GM23338 (cell line): Measurements from ENCODE around the gene CFAP92. TPM values are rescaled to one million over a fixed set of nuclear protein-coding genes. Genes with fewer than 3 reads are reported as not detected.

Experiments
- ATAC-seq: fragments of 200-7000 bp; cut with Tn5 transposase; 3 replicates; pipeline ENCODE4 v1.9.1; 2020
- DNase-seq: peaks from one replicate; pipeline ENCODE4 v3.0.0-alpha.2; 2015; ENCODE audit warnings: low spot score
- H2AFZ ChIP-seq: fragments of 200-600 bp; sonication (generic); 2 replicates; pipeline ENCODE4 v1.8.0; 2016; ENCODE audit warnings: antibody characterized with exemption, mild to moderate bottlenecking, moderate library complexity
- H3F3A ChIP-seq: fragments of 200-600 bp; sonication (generic); replicated peaks from 2 replicates; pipeline ENCODE4 v1.8.0; 2017; ENCODE audit warnings: antibody characterized with exemption, mixed run types, low read depth
- H3K27ac ChIP-seq: fragments of 200-600 bp; sonication (generic); 2 replicates; pipeline ENCODE4 v1.6.1; 2016; ENCODE audit warnings: low read depth
- H3K27me3 ChIP-seq: fragments of 200-600 bp; sonication (generic); 2 replicates; pipeline ENCODE4 v1.8.0; 2016; ENCODE audit warnings: mild to moderate bottlenecking, mixed run types, moderate library complexity; ENCODE audit not compliant: insufficient read depth
- H3K36me3 ChIP-seq: fragments of 200-600 bp; sonication (generic); 2 replicates; pipeline ENCODE4 v1.8.0; 2016; ENCODE audit warnings: mild to moderate bottlenecking; ENCODE audit not compliant: insufficient read depth
- H3K4me1 ChIP-seq: fragments of 200-600 bp; sonication (generic); 2 replicates; pipeline ENCODE4 v1.8.0; 2016; ENCODE audit warnings: mild to moderate bottlenecking, moderate library complexity; ENCODE audit not compliant: insufficient read depth
- H3K4me2 ChIP-seq: fragments of 200-600 bp; sonication (generic); 2 replicates; pipeline ENCODE4 v1.7.1; 2017; ENCODE audit warnings: mixed run types
- H3K4me3 ChIP-seq: fragments of 200-600 bp; sonication (generic); 2 replicates; pipeline ENCODE4 v1.6.1; 2016; ENCODE audit warnings: mixed run types
- H3K79me2 ChIP-seq: fragments of 200-600 bp; sonication (generic); replicated peaks from 2 replicates; pipeline ENCODE4 v1.8.0; 2017; ENCODE audit warnings: mild to moderate bottlenecking; ENCODE audit not compliant: insufficient read depth
- H3K9me2 ChIP-seq: fragments of 200-600 bp; sonication (generic); 2 replicates; pipeline ENCODE4 v1.8.0; 2017; ENCODE audit not compliant: insufficient read depth
- H4K20me1 ChIP-seq: fragments of 200-600 bp; sonication (generic); replicated peaks from 2 replicates; pipeline ENCODE4 v1.8.0; 2017; ENCODE audit warnings: mild to moderate bottlenecking; ENCODE audit not compliant: insufficient read depth
- H3K27ac Mint-ChIP-seq: 2 replicates; pipeline ENCODE4 v1.8.0; 2020; ENCODE audit warnings: inconsistent platforms, mild to moderate bottlenecking, moderate library complexity, mixed read lengths
- H3K27me3 Mint-ChIP-seq: 3 replicates; pipeline ENCODE4 v1.8.0; 2022; ENCODE audit warnings: low read depth, mild to moderate bottlenecking, moderate library complexity, mixed read lengths, inconsistent platforms; ENCODE audit not compliant: insufficient read depth, poor library complexity
- H3K36me3 Mint-ChIP-seq: 3 replicates; pipeline ENCODE4 v1.8.0; 2021; ENCODE audit warnings: low read depth, mild to moderate bottlenecking, inconsistent platforms, moderate library complexity, mixed read lengths
- H3K4me1 Mint-ChIP-seq: 3 replicates; pipeline ENCODE4 v1.8.0; 2020; ENCODE audit warnings: mild to moderate bottlenecking, inconsistent platforms, mixed read lengths
- H3K4me3 Mint-ChIP-seq: 3 replicates; pipeline ENCODE4 v1.8.0; 2021; ENCODE audit warnings: moderate library complexity, mild to moderate bottlenecking, inconsistent platforms, mixed read lengths
- H3K9me3 Mint-ChIP-seq: 3 replicates; pipeline ENCODE4 v1.8.0; 2020; ENCODE audit warnings: moderate library complexity, mild to moderate bottlenecking, inconsistent platforms, mixed read lengths
- CREB1 ChIP-seq: fragments of 250-450 bp; sonication (Bioruptor Pico); IDR thresholded peaks from 2 replicates; pipeline ENCODE4 v1.5.0; 2020; ENCODE audit warnings: low read depth, mild to moderate bottlenecking, moderate library complexity
- EZH2 ChIP-seq: fragments of 200-600 bp; sonication (generic); IDR thresholded peaks from one replicate; pipeline ENCODE4 v1.8.0; 2017; ENCODE audit warnings: antibody characterized with exemption, mild to moderate bottlenecking, low read depth; ENCODE audit not compliant: unreplicated experiment
- EZH2phosphoT487 ChIP-seq: fragments of 200-600 bp; sonication (generic); IDR thresholded peaks from one replicate; pipeline ENCODE4 v1.8.1; 2018; ENCODE audit warnings: antibody characterized with exemption; ENCODE audit not compliant: unreplicated experiment
- JUNB ChIP-seq: IDR thresholded peaks from one replicate; pipeline ENCODE4 v1.6.1; 2016; ENCODE audit warnings: antibody characterized with exemption; ENCODE audit not compliant: unreplicated experiment
- NANOG ChIP-seq: IDR thresholded peaks from 2 replicates; pipeline ENCODE4 v1.6.1; 2016; ENCODE audit warnings: antibody characterized with exemption, borderline replicate concordance
- POLR2AphosphoS5 ChIP-seq: IDR thresholded peaks from 2 replicates; pipeline ENCODE4 v1.6.1; 2016; ENCODE audit warnings: antibody characterized with exemption, low read depth
- REST ChIP-seq: IDR thresholded peaks from one replicate; pipeline ENCODE4 v1.6.1; 2018; ENCODE audit warnings: antibody characterized with exemption; ENCODE audit not compliant: unreplicated experiment
- STAT1 ChIP-seq: IDR thresholded peaks from one replicate; pipeline ENCODE4 v1.6.1; 2016; ENCODE audit warnings: antibody characterized with exemption; ENCODE audit not compliant: unreplicated experiment
- ZNF114 ChIP-seq: fragments of 250-450 bp; sonication (Bioruptor Pico); IDR thresholded peaks from 2 replicates; pipeline ENCODE4 v1.5.0; 2020; ENCODE audit warnings: mild to moderate bottlenecking, moderate library complexity
- ZNF331 ChIP-seq: fragments of 250-450 bp; sonication (Bioruptor Pico); IDR thresholded peaks from 2 replicates; pipeline ENCODE4 v1.5.0; 2020; ENCODE audit warnings: low read depth, mild to moderate bottlenecking, moderate library complexity
- ZNF462 ChIP-seq: fragments of 250-450 bp; sonication (Bioruptor Pico); IDR thresholded peaks from 2 replicates; pipeline ENCODE4 v1.5.0; 2020; ENCODE audit warnings: mild to moderate bottlenecking, moderate library complexity
- polyA plus RNA-seq: library from polyadenylated mRNA; unstranded; fragments of >200 nt; fragmentation: Nextera tagmentation; extraction: Ambion mirVana; gene quantifications from 2 replicates; pipeline ENCODE4 v1.2.1, GENCODE V29; 2016
- total RNA-seq: library from RNA; depleted of rRNA; stranded (reverse); fragments of >200 nt; shearing (Covaris generic); gene quantifications from 2 replicates; pipeline ENCODE4 v1.2.3, GENCODE V29; 2014
- TF ChIP-seq, protein P1 (sequence below), 2 experiments: fragments of 200-600 bp in 1 of 2; sonication (generic) in 1 of 2; conservative IDR thresholded peaks; 2 replicates each; pipeline versions ENCODE4 v1.5.1 to v1.6.1; 2016 to 2017; ENCODE audit warnings: antibody characterized with exemption in 2 of 2, low read depth in 2 of 2, mild to moderate bottlenecking in 2 of 2, moderate library complexity in 1 of 2
- TF ChIP-seq, protein P2 (sequence below): IDR thresholded peaks from 2 replicates; pipeline ENCODE4 v1.6.1; 2016; ENCODE audit warnings: antibody characterized with exemption

The CFAP92 gene
- total and polyA plus RNA-seq, 2 experiments from 2014 or later: 1.6 to 2.3 TPM

DNA sequence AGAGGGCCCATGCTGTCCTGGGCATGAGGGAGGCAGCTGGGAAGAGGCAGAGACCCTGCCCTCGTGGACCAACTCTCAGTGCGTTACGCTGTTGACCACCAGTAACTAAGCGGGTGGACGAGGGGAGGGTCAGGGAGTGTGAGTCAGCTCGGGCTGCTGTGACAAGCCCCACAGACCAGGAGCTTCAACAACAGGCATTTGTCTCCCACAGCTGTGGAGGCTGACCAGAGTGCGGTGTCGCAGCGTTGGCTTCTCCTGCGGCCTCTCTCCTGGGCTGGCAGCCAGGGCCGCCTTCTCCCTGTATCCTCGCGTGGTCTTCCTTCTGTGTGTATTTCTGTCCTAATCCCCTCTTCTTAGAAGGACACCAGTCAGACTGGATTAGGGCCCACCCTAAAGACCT is 20.3 kb upstream of the CFAP92 start:
- no peak overlapping the region for H2AFZ ChIP-seq
- no peaks in the 10 kb centered on the region for H3K9me2 ChIP-seq
- Mint-ChIP-seq H3K4me3 (no peak overlapping the region), H3K36me3 (no peaks in the 10 kb centered on the region; the same call in 2 of the 3 replicates), H3K27ac (no peak overlapping the region), H3K9me3 (no peaks in the 10 kb centered on the region), H3K27me3 (peaks cover 8% of the 10 kb centered on the region), H3K4me1 (peaks cover 9% of the 10 kb centered on the region; the same call in 2 of the 3 replicates)
- no peaks in the 10 kb centered on the region for H4K20me1 ChIP-seq
- no peak for TF ChIP-seq EZH2phosphoT487
- TF ChIP-seq REST: no peak
- no peak for TF ChIP-seq EZH2
- TF ChIP-seq POLR2AphosphoS5: no peak
- TF ChIP-seq CREB1 (CRISPR knock-in tag): no peak
- TF ChIP-seq JUNB: no peak
- TF ChIP-seq, protein P1, sequence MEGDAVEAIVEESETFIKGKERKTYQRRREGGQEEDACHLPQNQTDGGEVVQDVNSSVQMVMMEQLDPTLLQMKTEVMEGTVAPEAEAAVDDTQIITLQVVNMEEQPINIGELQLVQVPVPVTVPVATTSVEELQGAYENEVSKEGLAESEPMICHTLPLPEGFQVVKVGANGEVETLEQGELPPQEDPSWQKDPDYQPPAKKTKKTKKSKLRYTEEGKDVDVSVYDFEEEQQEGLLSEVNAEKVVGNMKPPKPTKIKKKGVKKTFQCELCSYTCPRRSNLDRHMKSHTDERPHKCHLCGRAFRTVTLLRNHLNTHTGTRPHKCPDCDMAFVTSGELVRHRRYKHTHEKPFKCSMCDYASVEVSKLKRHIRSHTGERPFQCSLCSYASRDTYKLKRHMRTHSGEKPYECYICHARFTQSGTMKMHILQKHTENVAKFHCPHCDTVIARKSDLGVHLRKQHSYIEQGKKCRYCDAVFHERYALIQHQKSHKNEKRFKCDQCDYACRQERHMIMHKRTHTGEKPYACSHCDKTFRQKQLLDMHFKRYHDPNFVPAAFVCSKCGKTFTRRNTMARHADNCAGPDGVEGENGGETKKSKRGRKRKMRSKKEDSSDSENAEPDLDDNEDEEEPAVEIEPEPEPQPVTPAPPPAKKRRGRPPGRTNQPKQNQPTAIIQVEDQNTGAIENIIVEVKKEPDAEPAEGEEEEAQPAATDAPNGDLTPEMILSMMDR (conservative IDR thresholded peaks at IDR 0.05; ENCODE audit: low read depth in 2 of 2): no peak
- TF ChIP-seq, protein P2, sequence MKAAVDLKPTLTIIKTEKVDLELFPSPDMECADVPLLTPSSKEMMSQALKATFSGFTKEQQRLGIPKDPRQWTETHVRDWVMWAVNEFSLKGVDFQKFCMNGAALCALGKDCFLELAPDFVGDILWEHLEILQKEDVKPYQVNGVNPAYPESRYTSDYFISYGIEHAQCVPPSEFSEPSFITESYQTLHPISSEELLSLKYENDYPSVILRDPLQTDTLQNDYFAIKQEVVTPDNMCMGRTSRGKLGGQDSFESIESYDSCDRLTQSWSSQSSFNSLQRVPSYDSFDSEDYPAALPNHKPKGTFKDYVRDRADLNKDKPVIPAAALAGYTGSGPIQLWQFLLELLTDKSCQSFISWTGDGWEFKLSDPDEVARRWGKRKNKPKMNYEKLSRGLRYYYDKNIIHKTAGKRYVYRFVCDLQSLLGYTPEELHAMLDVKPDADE: no peak
- no peak for TF ChIP-seq ZNF331
- no peak for TF ChIP-seq ZNF114 (CRISPR knock-in tag)
- no peak for TF ChIP-seq ZNF462 (CRISPR knock-in tag)
- TF ChIP-seq STAT1: no peak
- TF ChIP-seq NANOG: no peak
- no peak for ATAC-seq
- no peaks in the 10 kb centered on the region for H3K79me2 ChIP-seq
- H3K4me3 ChIP-seq: no peak overlapping the region
- H3K27me3 ChIP-seq: no peaks in the 10 kb centered on the region
- no peak overlapping the region for H3K27ac ChIP-seq
- H3K4me1 ChIP-seq: no peaks in the 10 kb centered on the region; the same call in 1 of the 2 replicates
- no peak overlapping the region for H3K4me2 ChIP-seq
- no peak for DNase-seq
- no peaks in the 10 kb centered on the region for H3F3A ChIP-seq
- no peaks in the 10 kb centered on the region for H3K36me3 ChIP-seq
